ENCODE results near the gene ZNF92.

ZNF92 gene

GRCh38 chr7:65436163-65436562 lies 62.5 kb downstream of the ZNF92 start:
- TF ChIP-seq EZH2 (IDR thresholded peaks at IDR 0.05; ENCODE audit: borderline replicate concordance, low read depth, low read length, severe bottlenecking) (no peak), CTCF (IDR thresholded peaks at IDR 0.05; ENCODE audit: borderline replicate concordance, extremely low read depth, low read length, poor library complexity, severe bottlenecking) (no peak)
- DNase-seq (no peak), ATAC-seq (ENCODE audit: insufficient read depth, low read depth) (no peak)
- H3K9me3 ChIP-seq (ENCODE audit: insufficient read depth, low read length, severe bottlenecking) = no peaks in the 10 kb centered on the region
- no peak overlapping the region for H3K4me2 ChIP-seq (ENCODE audit: insufficient read depth, low read length)
- H2AFZ ChIP-seq (ENCODE audit: low read depth, low read length) = no peak overlapping the region
- H3K4me1 ChIP-seq (ENCODE audit: insufficient read depth, low read length) = no peaks in the 10 kb centered on the region
- H3K79me2 ChIP-seq (ENCODE audit: insufficient read depth, low read length) = no peaks in the 10 kb centered on the region
- no peak overlapping the region for H3K27ac ChIP-seq (ENCODE audit: low read length)
- H3K4me3 ChIP-seq (ENCODE audit: low read depth in 1 of 2, low read length in 2 of 2) = no peak overlapping the region
- H3K9ac ChIP-seq (ENCODE audit: low read depth, low read length) = no peak overlapping the region
- no peaks in the 10 kb centered on the region for H3K36me3 ChIP-seq (ENCODE audit: insufficient read depth, low read length)
- H4K20me1 ChIP-seq (ENCODE audit: insufficient read depth, low read length) = no peaks in the 10 kb centered on the region
- H3K27me3 ChIP-seq (ENCODE audit: insufficient read depth, low read length, poor library complexity) = no peaks in the 10 kb centered on the region

- DNase-seq (no peak), ATAC-seq (ENCODE audit: insufficient read depth, low read depth) (no peak)
- Histone ChIP-seq H3K79me2 (ENCODE audit: insufficient read depth, low read length) (no peaks in the 10 kb centered on the region), H3K27me3 (ENCODE audit: insufficient read depth, low read length, poor library complexity) (no peaks in the 10 kb centered on the region), H3K27ac (ENCODE audit: low read length) (no peak overlapping the region), H3K4me3 (ENCODE audit: low read depth in 1 of 2, low read length in 2 of 2) (no peak overlapping the region), H3K9ac (ENCODE audit: low read depth, low read length) (no peak overlapping the region), H3K36me3 (ENCODE audit: insufficient read depth, low read length) (no peaks in the 10 kb centered on the region), H4K20me1 (ENCODE audit: insufficient read depth, low read length) (no peaks in the 10 kb centered on the region), H3K4me2 (ENCODE audit: insufficient read depth, low read length) (no peak overlapping the region), H3K9me3 (ENCODE audit: insufficient read depth, low read length, severe bottlenecking) (no peaks in the 10 kb centered on the region), H3K4me1 (ENCODE audit: insufficient read depth, low read length) (no peaks in the 10 kb centered on the region), H2AFZ (ENCODE audit: low read depth, low read length) (no peak overlapping the region)
- no peak for TF ChIP-seq CTCF (IDR thresholded peaks at IDR 0.05; ENCODE audit: borderline replicate concordance, extremely low read depth, low read length, poor library complexity, severe bottlenecking)
- no peak for TF ChIP-seq EZH2 (IDR thresholded peaks at IDR 0.05; ENCODE audit: borderline replicate concordance, low read depth, low read length, severe bottlenecking)
Observed at GRCh38 chr7:65438598-65438997, 64.9 kb downstream of the ZNF92 start.

- Histone ChIP-seq H3K79me2 (ENCODE audit: insufficient read depth, low read length) (no peaks in the 10 kb centered on the region), H3K27me3 (ENCODE audit: insufficient read depth, low read length, poor library complexity) (no peaks in the 10 kb centered on the region), H3K27ac (ENCODE audit: low read length) (no peak overlapping the region), H3K4me2 (ENCODE audit: insufficient read depth, low read length) (no peak overlapping the region), H3K4me1 (ENCODE audit: insufficient read depth, low read length) (no peaks in the 10 kb centered on the region), H3K9me3 (ENCODE audit: insufficient read depth, low read length, severe bottlenecking) (no peaks in the 10 kb centered on the region), H3K36me3 (ENCODE audit: insufficient read depth, low read length) (no peaks in the 10 kb centered on the region), H2AFZ (ENCODE audit: low read depth, low read length) (no peak overlapping the region), H3K4me3 (ENCODE audit: low read depth in 1 of 2, low read length in 2 of 2) (no peak overlapping the region), H4K20me1 (ENCODE audit: insufficient read depth, low read length) (no peaks in the 10 kb centered on the region), H3K9ac (ENCODE audit: low read depth, low read length) (no peak overlapping the region)
- DNase-seq = no peak
- no peak for ATAC-seq (ENCODE audit: insufficient read depth, low read depth)
- no peak for TF ChIP-seq EZH2 (IDR thresholded peaks at IDR 0.05; ENCODE audit: borderline replicate concordance, low read depth, low read length, severe bottlenecking)
- no peak for TF ChIP-seq CTCF (IDR thresholded peaks at IDR 0.05; ENCODE audit: borderline replicate concordance, extremely low read depth, low read length, poor library complexity, severe bottlenecking)
Observed at GRCh38 chr7:65441010-65441409, 67.4 kb downstream of the ZNF92 start.
